Loucy (cell line): ENCODE measurements around the gene IGF1R.

ENCODE experiments used
- CTCF ChIP-seq: fragments of 200-600 bp; sonication (generic); conservative IDR thresholded peaks from 2 replicates; pipeline ENCODE4 v1.5.1; 2014; ENCODE audit warnings: mild to moderate bottlenecking, antibody characterized with exemption, low read length
- EZH2phosphoT487 ChIP-seq: fragments of 200-600 bp; IDR thresholded peaks from 2 replicates; pipeline ENCODE4 v1.6.1; 2018; ENCODE audit warnings: antibody characterized with exemption, mild to moderate bottlenecking, moderate library complexity, borderline replicate concordance

GRCh38 chr15:98738689-98739401 is 90.5 kb downstream of the IGF1R start:
- TF ChIP-seq CTCF = no peak
- TF ChIP-seq EZH2phosphoT487 = no peak
